HG03280 (cell line): ENCODE results near the gene IMPDH1.

ENCODE experiments used
- ATAC-seq: cut with Tn5 transposase; IDR thresholded peaks from one replicate; pipeline ENCODE4 v1.9.1; 2021; ENCODE audit warnings: mild to moderate bottlenecking, moderate library complexity; ENCODE audit not compliant: unreplicated experiment

Gene IMPDH1

DNA sequence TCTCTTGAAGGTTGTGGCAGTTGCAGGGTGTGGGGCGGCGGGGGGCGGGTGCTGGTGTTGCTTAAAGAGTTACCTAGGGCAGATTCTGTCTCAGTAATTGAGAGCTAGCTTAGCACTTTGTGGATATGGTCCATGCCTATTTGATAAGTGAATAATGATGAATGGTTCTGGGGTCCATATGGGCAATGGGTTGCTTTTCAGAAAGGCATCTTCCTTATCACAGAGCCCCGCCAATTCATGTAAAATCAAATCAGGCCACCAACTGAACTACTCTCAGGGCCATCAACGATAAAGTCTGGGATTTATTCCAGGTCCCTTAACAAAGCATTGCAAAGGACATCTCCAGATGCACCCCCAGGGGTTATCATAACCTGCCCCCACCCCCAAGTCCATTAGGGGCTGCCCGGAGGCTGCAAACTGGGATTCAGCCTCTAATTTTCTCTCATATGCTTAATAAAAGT is 46.5 kb downstream of the IMPDH1 start:
- ATAC-seq: no peak

GRCh38 chr7:128362670-128363069 is 47.1 kb downstream of the IMPDH1 start:
- ATAC-seq: no peak

DNA sequence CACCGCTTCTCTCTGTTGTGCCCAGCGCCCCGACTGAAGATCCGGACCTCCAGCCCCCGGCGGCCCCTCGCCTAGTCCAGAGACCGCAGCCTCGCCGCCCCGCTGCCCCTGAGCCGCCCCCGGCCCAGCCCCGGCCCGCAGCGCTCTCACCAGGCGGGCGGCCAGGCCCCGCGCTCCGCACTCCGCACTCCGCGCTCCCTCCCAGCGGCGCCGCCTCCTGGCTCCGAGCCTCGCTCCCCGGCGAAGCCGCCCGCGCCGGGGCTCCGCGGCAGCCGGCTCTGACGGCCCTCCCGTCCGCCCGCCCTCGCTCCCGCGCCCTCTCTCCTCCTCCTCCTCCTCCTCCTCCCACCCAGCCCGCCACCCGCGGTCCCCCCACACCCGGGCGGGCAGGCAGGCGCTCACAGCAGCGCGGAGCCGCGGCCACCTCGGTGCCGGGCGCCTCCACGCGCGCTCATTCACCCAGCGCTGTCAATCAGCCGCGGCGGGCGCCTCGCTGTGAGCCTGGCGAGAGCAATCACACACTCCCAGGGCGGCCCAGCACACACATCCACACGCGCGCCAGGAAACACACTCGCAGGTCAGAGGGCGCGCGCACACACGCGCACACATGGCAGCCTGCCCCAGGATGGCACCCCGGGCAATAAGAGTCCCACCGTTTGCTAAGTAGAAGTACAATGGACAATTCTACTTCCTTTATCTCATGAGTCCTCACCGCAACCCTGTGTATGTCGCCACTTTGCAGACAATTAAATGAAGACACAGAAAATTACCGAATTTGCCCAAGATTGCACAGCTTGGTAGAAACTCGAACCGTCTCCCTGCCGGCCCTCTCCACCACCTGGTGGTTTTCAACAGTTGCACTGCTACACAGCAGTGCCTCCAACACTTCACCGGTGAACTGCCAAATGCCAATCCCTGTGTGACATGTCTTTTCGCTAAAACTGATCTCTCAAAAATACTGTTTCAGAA is 48.1 kb downstream of the IMPDH1 start, which contains the start of gene PRRT4:
TSS of gene PRRT4 (minus strand) at position 280 of the 969 bp plus-strand sequence.
- ATAC-seq: no peak

DNA sequence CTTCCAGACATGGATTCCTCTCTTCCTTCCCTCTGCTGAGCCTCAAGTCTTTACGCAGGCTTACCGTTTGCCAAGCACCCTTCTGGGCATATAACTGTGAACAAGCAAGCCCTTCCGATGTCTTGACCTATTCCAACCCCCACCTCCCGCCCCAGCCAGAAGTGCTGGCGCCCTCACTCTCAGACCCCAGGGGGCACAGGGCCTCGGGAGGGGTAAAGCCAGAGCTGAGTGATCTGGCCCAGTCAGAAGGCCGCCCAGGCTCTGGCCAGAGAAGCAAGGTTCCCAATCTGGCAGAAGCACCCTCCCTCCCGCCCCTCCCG is 49.5 kb downstream of the IMPDH1 start:
- no peak for ATAC-seq

DNA sequence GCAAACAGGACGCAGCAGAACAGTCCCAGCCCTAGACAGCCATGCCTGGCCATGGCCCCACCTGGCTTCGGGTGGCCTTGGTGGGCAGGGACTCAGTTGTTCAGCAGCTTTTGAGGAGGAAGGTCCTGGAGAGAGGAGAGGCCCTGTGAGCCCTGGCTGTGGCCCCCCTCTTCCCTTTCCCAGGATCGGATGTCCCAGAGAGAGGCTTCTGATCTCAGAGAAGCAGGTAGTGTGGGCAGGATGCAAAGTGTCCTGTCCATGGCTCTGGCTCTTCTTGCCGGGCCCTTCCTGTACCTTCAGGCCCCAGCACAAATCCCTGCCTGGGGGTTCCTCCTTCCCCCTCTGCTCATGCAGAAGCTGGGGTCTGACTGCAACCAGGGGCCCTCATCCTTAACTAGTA is 49.8 kb downstream of the IMPDH1 start:
- ATAC-seq: no peak

DNA sequence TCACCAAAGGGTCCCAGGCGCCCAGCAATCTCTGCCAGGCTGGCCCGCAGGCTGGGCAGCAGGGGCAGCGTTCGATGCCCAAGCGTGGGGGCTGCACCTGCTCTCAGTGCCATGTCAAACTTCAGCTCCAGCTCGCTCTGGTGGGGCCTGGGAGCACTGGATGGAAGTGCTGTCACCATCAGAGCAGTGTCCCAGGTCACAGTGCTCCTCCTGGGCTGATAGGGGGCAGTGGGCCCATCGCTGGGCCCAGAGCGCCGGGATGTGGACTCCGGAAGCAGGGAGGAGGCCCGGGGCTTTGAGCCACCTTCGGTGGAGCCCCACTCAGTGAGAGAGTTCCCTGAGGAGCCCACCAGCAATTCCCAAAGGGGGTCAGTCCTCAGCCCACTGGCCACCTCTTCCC is 50.4 kb downstream of the IMPDH1 start:
- no peak for ATAC-seq

DNA sequence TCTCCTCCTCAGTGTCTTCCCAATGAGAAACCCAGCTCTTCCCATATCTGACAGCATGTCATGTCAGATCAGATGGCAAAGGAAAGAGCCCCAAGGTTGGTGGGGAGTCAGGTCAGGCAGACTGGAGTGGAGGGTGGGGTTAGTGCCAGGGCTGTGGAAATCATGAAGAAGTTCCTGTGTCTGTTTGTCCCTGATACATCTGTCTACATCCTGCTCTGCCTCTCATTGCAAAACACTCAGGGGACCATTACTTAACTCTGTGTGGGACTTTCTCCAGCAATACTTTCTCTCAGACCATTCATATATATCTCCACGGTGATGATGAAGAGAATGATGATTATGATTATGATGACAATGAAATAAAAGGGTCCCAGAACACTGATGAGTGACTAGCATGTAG is 51.5 kb downstream of the IMPDH1 start:
- ATAC-seq: no peak

DNA sequence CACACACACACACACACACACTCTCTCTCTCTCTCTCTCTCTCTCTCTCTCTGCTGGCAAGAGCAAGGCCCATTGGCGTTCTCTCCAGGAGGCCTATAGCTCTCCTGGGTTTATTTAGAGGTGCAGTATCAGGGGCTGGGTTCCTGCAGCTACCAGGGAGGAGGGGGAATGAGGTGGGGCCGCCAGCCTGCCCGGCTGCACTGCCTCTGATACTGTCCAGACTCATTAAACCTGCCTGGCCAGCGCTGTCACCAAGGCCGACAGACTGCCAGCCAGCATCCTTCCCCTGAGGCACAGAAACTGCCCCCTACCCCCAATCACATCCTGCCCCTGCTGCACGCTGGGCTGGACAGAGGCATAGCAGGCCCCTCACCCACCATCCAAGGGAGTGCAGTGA is 52.6 kb downstream of the IMPDH1 start:
- no peak for ATAC-seq

GRCh38 chr7:128356546-128357216 is 53.1 kb downstream of the IMPDH1 start:
- ATAC-seq: no peak

DNA sequence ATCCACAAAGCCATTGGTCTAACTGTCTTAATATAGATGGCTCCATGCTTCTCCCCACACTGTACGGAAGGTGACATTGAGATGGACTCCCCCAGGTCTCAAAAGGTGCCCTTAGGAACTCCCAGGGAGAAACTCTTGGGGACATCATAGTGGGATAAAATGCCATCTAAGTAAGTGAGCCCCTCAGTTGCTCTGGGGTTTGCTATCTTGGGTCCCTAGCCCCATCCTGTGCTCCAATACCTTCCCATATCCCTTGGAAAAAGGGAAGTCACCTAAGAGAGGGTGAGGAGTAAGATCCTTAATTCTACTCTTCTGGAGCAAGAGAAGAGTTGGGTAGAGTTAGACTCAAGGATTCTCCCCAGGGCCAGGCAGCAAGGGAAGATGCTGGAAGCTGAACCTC is 56.2 kb downstream of the IMPDH1 start:
- ATAC-seq: no peak

- ATAC-seq: no peak
Measured at GRCh38 chr7:128353189-128353588, 56.6 kb downstream of the IMPDH1 start.

- ATAC-seq: no peak
Measured at GRCh38 chr7:128352636-128353035, 57.1 kb downstream of the IMPDH1 start.

- no peak for ATAC-seq
Measured at GRCh38 chr7:128352153-128352537, 57.6 kb downstream of the IMPDH1 start.

GRCh38 chr7:128351296-128352152 is 58.3 kb downstream of the IMPDH1 start:
- no peak for ATAC-seq

DNA sequence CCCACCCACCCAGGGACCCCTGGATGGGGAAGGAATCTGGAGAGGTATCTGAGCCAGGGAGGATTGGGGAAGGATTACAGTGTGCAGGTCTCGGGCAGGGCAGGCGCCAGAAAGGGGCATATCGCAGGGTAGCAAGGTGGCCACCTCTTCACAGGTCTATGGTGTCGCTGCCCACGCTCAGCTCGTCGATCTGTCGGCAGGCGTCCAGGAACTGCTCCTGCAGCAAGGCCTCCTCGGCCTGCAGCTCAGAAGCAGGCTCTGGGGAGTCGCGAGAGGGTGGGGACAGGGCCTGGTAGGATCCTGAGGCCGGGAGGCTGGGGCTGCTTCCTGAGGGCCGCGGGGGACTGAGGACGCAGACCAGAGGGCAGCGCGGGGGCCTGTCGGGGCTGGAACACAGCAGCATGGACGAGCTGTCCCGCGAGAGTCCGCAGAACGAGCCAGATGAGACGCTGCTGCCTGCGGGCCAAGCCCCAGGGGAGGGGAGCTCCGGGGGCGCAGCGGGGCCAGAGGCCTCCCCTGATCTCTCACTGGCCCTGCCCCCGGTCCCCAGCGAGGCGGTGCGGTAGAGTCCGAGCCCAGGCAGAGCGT is 59.0 kb downstream of the IMPDH1 start:
- no peak for ATAC-seq

GRCh38 chr7:128349466-128349825 is 60.3 kb downstream of the IMPDH1 start:
- ATAC-seq: no peak

- ATAC-seq: no peak
Measured at GRCh38 chr7:128347647-128348097, 62.1 kb downstream of the IMPDH1 start.

DNA sequence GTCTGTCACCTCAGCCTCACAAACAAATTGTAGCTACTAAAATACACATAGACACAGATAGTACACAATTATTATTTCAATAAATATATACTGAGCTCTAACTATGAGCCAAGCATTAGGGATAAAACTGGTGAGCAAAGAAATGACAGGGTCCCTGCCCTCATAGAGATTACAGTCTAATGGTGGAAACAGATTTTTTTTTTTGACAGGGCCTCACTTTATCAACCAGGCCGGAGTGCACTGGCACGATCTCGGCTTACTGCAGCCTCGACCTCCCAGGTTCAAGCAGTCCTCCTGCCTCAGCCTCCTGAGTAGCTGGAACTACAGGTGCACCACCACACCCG is 65.4 kb downstream of the IMPDH1 start:
- ATAC-seq: no peak

- peak; percentile 95 for ATAC-seq
Measured at GRCh38 chr7:128343554-128344430, 66.0 kb downstream of the IMPDH1 start, which contains the start of gene RBM28. Gene RBM28, minus strand, starts transcription at chr7:128343908. Its CDS starts 115 bp downstream, at chr7:128343793.
